ENCODE results near the gene CSRP1. TPM values are rescaled to one million over a fixed set of nuclear protein-coding genes. Genes with fewer than 3 reads are reported as not detected.

CSRP1 gene
- polyA plus RNA-seq, 1 donor from 2014 or later: 4.2 TPM

GRCh38 chr1:201510734-201511133 is 3.8 kb upstream of the CSRP1 start:
- peaks cover 17% of the 10 kb centered on the region for H3K27me3 ChIP-seq (ENCODE audit: insufficient read depth, low read depth, low read length)
- H2AFZ ChIP-seq (ENCODE audit: low read depth, low read length): no peak overlapping the region
- H3K4me2 ChIP-seq (ENCODE audit: low read length): no peak overlapping the region
- no peaks in the 10 kb centered on the region for H3K9me2 ChIP-seq (ENCODE audit: insufficient read depth, low read length)
- no peaks in the 10 kb centered on the region for H3K9me3 ChIP-seq (ENCODE audit: low read length)
- H3K4me3 ChIP-seq (ENCODE audit: low read length): no peak overlapping the region
- H3K9ac ChIP-seq (ENCODE audit: low read length): no peak overlapping the region
- H4K20me1 ChIP-seq (ENCODE audit: insufficient read depth): no peaks in the 10 kb centered on the region
- no peak overlapping the region for H3K27ac ChIP-seq (ENCODE audit: low read length)
- H3K79me2 ChIP-seq (replicated peaks; ENCODE audit: insufficient read depth, low read length): no peaks in the 10 kb centered on the region
- no peaks in the 10 kb centered on the region for H3F3A ChIP-seq (ENCODE audit: insufficient read depth, low read length, poor library complexity, severe bottlenecking)
- TF ChIP-seq EZH2 (IDR thresholded peaks at IDR 0.05; ENCODE audit: borderline replicate concordance, insufficient read depth, low read length, poor library complexity, severe bottlenecking) (no peak), SMC3 (conservative IDR thresholded peaks at IDR 0.05; ENCODE audit: poor library complexity) (no peak), MXI1 (conservative IDR thresholded peaks at IDR 0.05; ENCODE audit: poor library complexity, severe bottlenecking) (no peak), POLR2AphosphoS5 (IDR thresholded peaks at IDR 0.05) (no peak), TAF1 (IDR thresholded peaks at IDR 0.05; ENCODE audit: low read depth) (no peak), EP300 (conservative IDR thresholded peaks at IDR 0.05; ENCODE audit: poor library complexity, severe bottlenecking) (no peak), RAD21 (conservative IDR thresholded peaks at IDR 0.05) (no peak)
- TF ChIP-seq, protein P1, sequence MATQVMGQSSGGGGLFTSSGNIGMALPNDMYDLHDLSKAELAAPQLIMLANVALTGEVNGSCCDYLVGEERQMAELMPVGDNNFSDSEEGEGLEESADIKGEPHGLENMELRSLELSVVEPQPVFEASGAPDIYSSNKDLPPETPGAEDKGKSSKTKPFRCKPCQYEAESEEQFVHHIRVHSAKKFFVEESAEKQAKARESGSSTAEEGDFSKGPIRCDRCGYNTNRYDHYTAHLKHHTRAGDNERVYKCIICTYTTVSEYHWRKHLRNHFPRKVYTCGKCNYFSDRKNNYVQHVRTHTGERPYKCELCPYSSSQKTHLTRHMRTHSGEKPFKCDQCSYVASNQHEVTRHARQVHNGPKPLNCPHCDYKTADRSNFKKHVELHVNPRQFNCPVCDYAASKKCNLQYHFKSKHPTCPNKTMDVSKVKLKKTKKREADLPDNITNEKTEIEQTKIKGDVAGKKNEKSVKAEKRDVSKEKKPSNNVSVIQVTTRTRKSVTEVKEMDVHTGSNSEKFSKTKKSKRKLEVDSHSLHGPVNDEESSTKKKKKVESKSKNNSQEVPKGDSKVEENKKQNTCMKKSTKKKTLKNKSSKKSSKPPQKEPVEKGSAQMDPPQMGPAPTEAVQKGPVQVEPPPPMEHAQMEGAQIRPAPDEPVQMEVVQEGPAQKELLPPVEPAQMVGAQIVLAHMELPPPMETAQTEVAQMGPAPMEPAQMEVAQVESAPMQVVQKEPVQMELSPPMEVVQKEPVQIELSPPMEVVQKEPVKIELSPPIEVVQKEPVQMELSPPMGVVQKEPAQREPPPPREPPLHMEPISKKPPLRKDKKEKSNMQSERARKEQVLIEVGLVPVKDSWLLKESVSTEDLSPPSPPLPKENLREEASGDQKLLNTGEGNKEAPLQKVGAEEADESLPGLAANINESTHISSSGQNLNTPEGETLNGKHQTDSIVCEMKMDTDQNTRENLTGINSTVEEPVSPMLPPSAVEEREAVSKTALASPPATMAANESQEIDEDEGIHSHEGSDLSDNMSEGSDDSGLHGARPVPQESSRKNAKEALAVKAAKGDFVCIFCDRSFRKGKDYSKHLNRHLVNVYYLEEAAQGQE (IDR thresholded peaks at IDR 0.05; ENCODE audit: borderline replicate concordance): no peak
- TF ChIP-seq, protein P2, sequence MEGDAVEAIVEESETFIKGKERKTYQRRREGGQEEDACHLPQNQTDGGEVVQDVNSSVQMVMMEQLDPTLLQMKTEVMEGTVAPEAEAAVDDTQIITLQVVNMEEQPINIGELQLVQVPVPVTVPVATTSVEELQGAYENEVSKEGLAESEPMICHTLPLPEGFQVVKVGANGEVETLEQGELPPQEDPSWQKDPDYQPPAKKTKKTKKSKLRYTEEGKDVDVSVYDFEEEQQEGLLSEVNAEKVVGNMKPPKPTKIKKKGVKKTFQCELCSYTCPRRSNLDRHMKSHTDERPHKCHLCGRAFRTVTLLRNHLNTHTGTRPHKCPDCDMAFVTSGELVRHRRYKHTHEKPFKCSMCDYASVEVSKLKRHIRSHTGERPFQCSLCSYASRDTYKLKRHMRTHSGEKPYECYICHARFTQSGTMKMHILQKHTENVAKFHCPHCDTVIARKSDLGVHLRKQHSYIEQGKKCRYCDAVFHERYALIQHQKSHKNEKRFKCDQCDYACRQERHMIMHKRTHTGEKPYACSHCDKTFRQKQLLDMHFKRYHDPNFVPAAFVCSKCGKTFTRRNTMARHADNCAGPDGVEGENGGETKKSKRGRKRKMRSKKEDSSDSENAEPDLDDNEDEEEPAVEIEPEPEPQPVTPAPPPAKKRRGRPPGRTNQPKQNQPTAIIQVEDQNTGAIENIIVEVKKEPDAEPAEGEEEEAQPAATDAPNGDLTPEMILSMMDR (IDR thresholded peaks at IDR 0.05; ENCODE audit: poor library complexity, severe bottlenecking): no peak
- no peaks in the 10 kb centered on the region for H3K36me3 ChIP-seq (ENCODE audit: insufficient read depth, low read length)

GRCh38 chr1:201509601-201510374 is 2.9 kb upstream of the CSRP1 start:
- TF ChIP-seq, protein P2 (IDR thresholded peaks at IDR 0.05; ENCODE audit: poor library complexity, severe bottlenecking): no peak
- TF ChIP-seq EZH2 (IDR thresholded peaks at IDR 0.05; ENCODE audit: borderline replicate concordance, insufficient read depth, low read length, poor library complexity, severe bottlenecking) (no peak), MXI1 (conservative IDR thresholded peaks at IDR 0.05; ENCODE audit: poor library complexity, severe bottlenecking) (no peak), TAF1 (IDR thresholded peaks at IDR 0.05; ENCODE audit: low read depth) (no peak), SMC3 (conservative IDR thresholded peaks at IDR 0.05; ENCODE audit: poor library complexity) (no peak), EP300 (conservative IDR thresholded peaks at IDR 0.05; ENCODE audit: poor library complexity, severe bottlenecking) (no peak), POLR2AphosphoS5 (IDR thresholded peaks at IDR 0.05) (no peak), RAD21 (conservative IDR thresholded peaks at IDR 0.05) (no peak)
- TF ChIP-seq, protein P1 (IDR thresholded peaks at IDR 0.05; ENCODE audit: borderline replicate concordance): no peak
- peaks cover 17% of the 10 kb centered on the region for H3K27me3 ChIP-seq (ENCODE audit: insufficient read depth, low read depth, low read length)
- H3K4me3 ChIP-seq (ENCODE audit: low read length): no peak overlapping the region
- H3K36me3 ChIP-seq (ENCODE audit: insufficient read depth, low read length): no peaks in the 10 kb centered on the region
- no peaks in the 10 kb centered on the region for H3K9me3 ChIP-seq (ENCODE audit: low read length)
- H3K9me2 ChIP-seq (ENCODE audit: insufficient read depth, low read length): no peaks in the 10 kb centered on the region
- no peak overlapping the region for H3K4me2 ChIP-seq (ENCODE audit: low read length)
- H3K79me2 ChIP-seq (replicated peaks; ENCODE audit: insufficient read depth, low read length): no peaks in the 10 kb centered on the region
- no peak overlapping the region for H2AFZ ChIP-seq (ENCODE audit: low read depth, low read length)
- H3F3A ChIP-seq (ENCODE audit: insufficient read depth, low read length, poor library complexity, severe bottlenecking): no peaks in the 10 kb centered on the region
- H4K20me1 ChIP-seq (ENCODE audit: insufficient read depth): no peaks in the 10 kb centered on the region
- no peak overlapping the region for H3K9ac ChIP-seq (ENCODE audit: low read length)
- no peak overlapping the region for H3K27ac ChIP-seq (ENCODE audit: low read length)
